ENCODE measurements around the gene BAZ2B.

GRCh38 chr2:159546039-159546438, 70.3 kb downstream of the BAZ2B start:
- TF ChIP-seq E2F6 (IDR thresholded peaks at IDR 0.05; ENCODE audit: borderline replicate concordance, low read depth) = no peak
- TF ChIP-seq CTCF (IDR thresholded peaks at IDR 0.05) = no peak
- TF ChIP-seq MAFK (IDR thresholded peaks at IDR 0.05; ENCODE audit: partially characterized antibody) = no peak
- no peak for TF ChIP-seq MAZ (IDR thresholded peaks at IDR 0.05; ENCODE audit: borderline replicate concordance, low read depth, low read length)
- TF ChIP-seq EP300 (IDR thresholded peaks at IDR 0.05) = no peak
- TF ChIP-seq FOSL2 (IDR thresholded peaks at IDR 0.05) = no peak
- TF ChIP-seq FOSL2 (CRISPR knock-in tag; IDR thresholded peaks at IDR 0.05) = no peak
- no peak for TF ChIP-seq CEBPB (IDR thresholded peaks at IDR 0.05)
- TF ChIP-seq, protein P1, sequence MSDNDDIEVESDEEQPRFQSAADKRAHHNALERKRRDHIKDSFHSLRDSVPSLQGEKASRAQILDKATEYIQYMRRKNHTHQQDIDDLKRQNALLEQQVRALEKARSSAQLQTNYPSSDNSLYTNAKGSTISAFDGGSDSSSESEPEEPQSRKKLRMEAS (IDR thresholded peaks at IDR 0.05) = no peak
- no peak for TF ChIP-seq POLR2A (IDR thresholded peaks at IDR 0.05; ENCODE audit: low read length)
- TF ChIP-seq JUNB (IDR thresholded peaks at IDR 0.05) = no peak
- TF ChIP-seq KDM1A (IDR thresholded peaks at IDR 0.05; ENCODE audit: low read depth) = no peak

Data from A549 (cell line).